ENCODE data around the gene CLMP. TPM values are rescaled to one million over a fixed set of nuclear protein-coding genes. Genes with fewer than 3 reads are reported as not detected.

The CLMP gene
- total RNA-seq, 2 donors from 2014 or later, result 3.3 to 13.2 TPM

DNA sequence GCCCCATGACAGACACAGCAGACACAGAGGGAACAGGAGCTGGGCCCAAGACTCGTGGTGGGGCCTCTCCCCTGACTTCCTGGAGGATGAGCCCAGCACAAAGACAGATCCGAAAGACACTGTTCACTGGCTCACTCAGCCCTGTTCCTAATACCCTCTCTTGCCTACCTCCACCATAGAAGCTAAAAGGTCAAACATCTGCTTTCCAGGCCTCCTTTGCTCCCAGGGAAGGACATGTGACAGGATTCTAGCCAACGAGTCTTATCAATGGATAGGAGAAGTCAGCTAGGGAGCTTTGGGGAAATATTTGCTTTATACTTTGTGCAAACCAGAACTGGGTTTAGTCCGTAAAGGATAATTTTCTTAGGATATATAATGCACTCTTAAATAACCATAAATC, 8.4 kb upstream of the CLMP start:
- Histone ChIP-seq H3K4me3 (no peak overlapping the region), H3K27ac (no peak overlapping the region), H3K9ac (ENCODE audit: low read depth in 2 of 2, low read length in 2 of 2) (no peak overlapping the region), H3K27me3 (no peaks in the 10 kb centered on the region), H3K9me3 (no peaks in the 10 kb centered on the region), H3K4me1 (no peaks in the 10 kb centered on the region), H3K36me3 (no peaks in the 10 kb centered on the region)
- intact Hi-C loops (cut with DNase I), result no loop called here
- TF ChIP-seq, protein P1, sequence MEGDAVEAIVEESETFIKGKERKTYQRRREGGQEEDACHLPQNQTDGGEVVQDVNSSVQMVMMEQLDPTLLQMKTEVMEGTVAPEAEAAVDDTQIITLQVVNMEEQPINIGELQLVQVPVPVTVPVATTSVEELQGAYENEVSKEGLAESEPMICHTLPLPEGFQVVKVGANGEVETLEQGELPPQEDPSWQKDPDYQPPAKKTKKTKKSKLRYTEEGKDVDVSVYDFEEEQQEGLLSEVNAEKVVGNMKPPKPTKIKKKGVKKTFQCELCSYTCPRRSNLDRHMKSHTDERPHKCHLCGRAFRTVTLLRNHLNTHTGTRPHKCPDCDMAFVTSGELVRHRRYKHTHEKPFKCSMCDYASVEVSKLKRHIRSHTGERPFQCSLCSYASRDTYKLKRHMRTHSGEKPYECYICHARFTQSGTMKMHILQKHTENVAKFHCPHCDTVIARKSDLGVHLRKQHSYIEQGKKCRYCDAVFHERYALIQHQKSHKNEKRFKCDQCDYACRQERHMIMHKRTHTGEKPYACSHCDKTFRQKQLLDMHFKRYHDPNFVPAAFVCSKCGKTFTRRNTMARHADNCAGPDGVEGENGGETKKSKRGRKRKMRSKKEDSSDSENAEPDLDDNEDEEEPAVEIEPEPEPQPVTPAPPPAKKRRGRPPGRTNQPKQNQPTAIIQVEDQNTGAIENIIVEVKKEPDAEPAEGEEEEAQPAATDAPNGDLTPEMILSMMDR (IDR thresholded peaks at IDR 0.05), result no peak
- DNase-seq, result no peak

DNA sequence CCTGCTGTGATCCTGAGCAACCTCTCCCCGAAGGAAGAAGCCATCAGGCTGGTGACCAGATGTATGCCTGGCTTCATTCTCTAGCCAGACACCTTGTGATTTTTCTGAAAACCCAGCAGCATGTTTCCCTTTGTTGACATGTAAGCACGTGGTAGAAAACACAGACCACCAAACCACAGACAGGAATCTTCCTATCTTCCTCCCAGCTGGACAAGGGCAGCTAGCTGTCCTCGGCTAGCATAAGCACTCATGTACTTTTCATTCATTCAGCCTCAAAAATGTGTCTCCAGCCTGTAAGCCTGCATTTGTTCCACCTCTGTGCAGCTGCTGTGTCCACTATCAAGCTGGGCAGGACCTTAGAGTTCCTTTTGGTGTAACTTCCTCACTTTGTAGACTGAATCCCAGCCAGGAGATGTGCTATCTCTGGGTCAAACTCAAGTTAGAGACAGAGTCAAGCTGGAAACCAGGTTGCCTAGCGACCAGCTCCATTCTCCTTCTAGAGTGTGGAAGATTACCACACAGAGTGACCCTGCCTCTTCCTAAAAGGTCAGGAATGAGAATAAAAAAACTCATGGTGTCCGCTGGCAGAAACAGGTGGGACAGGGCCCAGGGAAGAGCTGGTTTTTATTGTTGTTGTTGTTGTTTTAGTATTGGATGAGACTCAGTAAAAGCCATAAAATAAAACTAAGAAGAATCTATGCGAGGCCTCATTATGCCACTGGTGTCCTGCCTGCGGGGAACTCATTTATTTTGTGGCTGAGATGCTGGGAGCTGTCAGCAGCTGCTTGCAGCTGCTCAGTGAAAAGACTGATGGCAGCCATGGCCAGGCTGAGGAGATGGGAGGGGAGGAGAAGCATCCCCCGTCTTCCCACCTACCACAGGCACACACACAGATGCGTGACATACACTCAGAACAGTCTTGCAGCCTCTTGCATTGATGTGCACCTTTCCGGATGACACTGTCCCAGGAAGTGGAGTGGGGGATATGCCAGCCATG, 7.4 kb upstream of the CLMP start:
- TF ChIP-seq, protein P1 (IDR thresholded peaks at IDR 0.05), result no peak
- Histone ChIP-seq H3K9me3 (no peaks in the 10 kb centered on the region), H3K36me3 (no peaks in the 10 kb centered on the region), H3K4me1 (no peaks in the 10 kb centered on the region), H3K9ac (ENCODE audit: low read depth in 2 of 2, low read length in 2 of 2) (peak overlapping the region in 1 of 2 donors; percentile 3), H3K27me3 (no peaks in the 10 kb centered on the region), H3K4me3 (no peak overlapping the region), H3K27ac (peak overlapping the region; percentile 30)
- DNase-seq, result no peak
- intact Hi-C loops (cut with DNase I), result no loop called here

DNA sequence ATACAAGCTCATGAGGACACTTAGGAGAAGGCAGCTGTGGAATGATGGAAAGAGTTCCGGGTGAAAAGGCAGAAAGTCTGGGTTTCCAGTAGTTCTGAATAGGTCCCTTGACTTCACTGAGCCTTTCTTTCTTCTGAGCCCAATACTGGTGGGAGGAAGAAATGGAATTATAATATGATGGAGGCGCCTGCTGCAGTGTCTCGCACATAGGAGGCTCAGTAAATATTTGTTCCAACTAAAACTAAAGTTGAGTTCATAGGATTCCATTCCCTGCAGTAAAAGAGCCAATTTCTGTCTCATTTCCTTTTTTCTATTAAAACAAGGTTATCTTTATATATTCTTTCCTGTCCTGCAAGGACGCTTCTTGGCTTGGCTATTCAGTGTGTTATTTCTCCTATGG, 5.2 kb upstream of the CLMP start:
- DNase-seq, result no peak
- no peaks in the 10 kb centered on the region for H3K36me3 ChIP-seq
- no peak overlapping the region for H3K9ac ChIP-seq (ENCODE audit: low read depth in 2 of 2, low read length in 2 of 2)
- TF ChIP-seq, protein P1 (IDR thresholded peaks at IDR 0.05), result no peak
- H3K4me3 ChIP-seq, result no peak overlapping the region
- H3K27me3 ChIP-seq, result peaks cover 10% of the 10 kb centered on the region
- no peaks in the 10 kb centered on the region for H3K4me1 ChIP-seq
- intact Hi-C loops (cut with DNase I), result no loop called here
- H3K9me3 ChIP-seq, result no peaks in the 10 kb centered on the region
- H3K27ac ChIP-seq, result no peak overlapping the region

DNA sequence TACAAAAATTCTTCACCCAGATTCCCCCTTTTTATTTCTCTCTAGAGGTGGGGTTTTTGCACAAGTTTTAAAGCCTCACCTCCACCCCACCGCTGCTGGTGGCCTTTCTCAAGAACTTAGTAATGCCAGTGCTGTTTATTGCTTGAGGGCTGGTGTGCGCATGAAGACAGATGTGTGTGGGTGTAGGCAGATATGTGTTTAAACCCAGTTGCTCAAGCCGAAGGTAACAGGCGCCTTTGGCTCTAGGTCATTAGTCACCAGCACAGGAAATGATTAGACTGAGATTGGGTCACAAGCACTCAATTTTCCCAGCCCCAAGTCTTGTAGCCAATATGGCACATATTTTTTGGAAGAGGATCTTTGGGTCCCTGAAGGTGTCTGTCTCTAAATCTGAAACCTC, 2.7 kb upstream of the CLMP start:
- H3K9ac ChIP-seq (ENCODE audit: low read depth in 2 of 2, low read length in 2 of 2), result no peak overlapping the region
- no peak for DNase-seq
- H3K4me1 ChIP-seq, result no peaks in the 10 kb centered on the region
- intact Hi-C loops (cut with DNase I), result no loop called here
- no peaks in the 10 kb centered on the region for H3K36me3 ChIP-seq
- no peak overlapping the region for H3K27ac ChIP-seq
- H3K4me3 ChIP-seq, result no peak overlapping the region
- TF ChIP-seq, protein P1 (IDR thresholded peaks at IDR 0.05), result no peak
- no peaks in the 10 kb centered on the region for H3K9me3 ChIP-seq
- peaks cover 10% of the 10 kb centered on the region for H3K27me3 ChIP-seq

DNA sequence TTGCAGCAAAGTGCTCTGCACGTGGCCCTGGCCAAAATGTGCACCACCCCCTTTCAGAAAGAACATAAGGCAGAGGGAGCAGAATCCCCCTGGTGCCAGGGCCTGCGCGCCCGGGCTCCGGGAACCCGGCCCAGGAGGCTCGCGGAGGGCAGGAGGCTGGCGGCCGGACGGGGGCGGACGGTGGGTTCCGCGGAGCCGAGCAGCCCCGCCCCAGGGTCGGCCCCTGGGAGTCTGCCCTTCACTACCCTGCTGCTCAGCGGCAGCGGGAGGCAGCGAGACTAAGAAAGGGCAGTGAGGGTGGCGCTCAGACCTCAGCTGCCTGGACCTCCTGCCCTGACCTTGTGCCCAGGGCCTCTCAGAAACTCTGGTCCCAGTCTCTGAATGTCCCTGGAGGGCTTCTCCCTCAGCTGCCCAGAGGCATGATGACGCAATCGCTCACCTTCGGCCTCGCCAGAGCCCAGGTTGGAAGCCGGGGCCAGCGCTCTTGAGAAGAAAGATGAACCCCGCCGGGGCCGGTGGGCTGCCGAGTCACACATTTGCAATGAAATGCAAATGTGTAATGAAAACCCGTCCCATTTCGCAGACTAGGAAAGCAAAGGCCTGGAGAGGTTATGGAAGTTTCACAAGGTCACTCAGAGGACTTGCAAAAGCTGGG, 1.1 kb upstream of the CLMP start:
- TF ChIP-seq, protein P1 (IDR thresholded peaks at IDR 0.05), result no peak
- no peak overlapping the region for H3K4me3 ChIP-seq
- H3K27me3 ChIP-seq, result peaks cover 10% of the 10 kb centered on the region
- intact Hi-C loops (cut with DNase I), result no loop called here
- no peak for DNase-seq
- H3K4me1 ChIP-seq, result no peaks in the 10 kb centered on the region
- no peak overlapping the region for H3K9ac ChIP-seq (ENCODE audit: low read depth in 2 of 2, low read length in 2 of 2)
- H3K9me3 ChIP-seq, result no peaks in the 10 kb centered on the region
- H3K27ac ChIP-seq, result peak overlapping the region; percentile 71
- H3K36me3 ChIP-seq, result no peaks in the 10 kb centered on the region

All from colonic mucosa (tissue), 4 donors.